HEK293 (cell line): ENCODE measurements around the gene MTX1.
A peak's percentile ranks its signal among the peaks of the same experiment; 100 is the strongest.

Source experiments
- BCL6B ChIP-seq: fragments of 450-650 bp; formaldehyde crosslinking; IDR thresholded peaks from 2 replicates; pipeline ENCODE4 v1.5.1; 2017; ENCODE audit warnings: missing biosample characterization, missing genetic modification characterization
- FEZF1 ChIP-seq: fragments of 450-650 bp; formaldehyde crosslinking; IDR thresholded peaks from 2 replicates; pipeline ENCODE4 v1.5.1; 2016; ENCODE audit warnings: missing biosample characterization, missing genetic modification characterization
- GLI2 ChIP-seq: fragments of 450-650 bp; formaldehyde crosslinking; IDR thresholded peaks from 2 replicates; pipeline ENCODE4; 2017; ENCODE audit warnings: missing biosample characterization, missing genetic modification characterization, low read depth, borderline replicate concordance
- HIC1 ChIP-seq: fragments of 450-650 bp; formaldehyde crosslinking; IDR thresholded peaks from 2 replicates; pipeline ENCODE4 v1.5.1; 2016; ENCODE audit warnings: missing biosample characterization, missing genetic modification characterization
- KLF10 ChIP-seq: fragments of 450-650 bp; IDR thresholded peaks from 2 replicates; pipeline ENCODE4 v1.5.1; 2018; ENCODE audit warnings: missing biosample characterization, mild to moderate bottlenecking, missing genetic modification characterization
- OSR2 ChIP-seq: fragments of 450-650 bp; formaldehyde crosslinking; IDR thresholded peaks from 2 replicates; pipeline ENCODE4 v1.5.1; 2016; ENCODE audit warnings: missing biosample characterization, missing genetic modification characterization
- ZBTB11 ChIP-seq: fragments of 450-650 bp; formaldehyde crosslinking; conservative IDR thresholded peaks from 2 replicates; pipeline ENCODE4 v1.5.1; 2016; ENCODE audit warnings: low read depth, missing biosample characterization, missing genetic modification characterization
- ZFP3 ChIP-seq: fragments of 450-650 bp; formaldehyde crosslinking; IDR thresholded peaks from 2 replicates; pipeline ENCODE4 v1.5.1; 2016; ENCODE audit warnings: low read depth, missing biosample characterization, missing genetic modification characterization
- ZFP41 ChIP-seq: fragments of 450-650 bp; formaldehyde crosslinking; IDR thresholded peaks from 2 replicates; pipeline ENCODE4 v1.5.1; 2016; ENCODE audit warnings: missing biosample characterization, missing genetic modification characterization, borderline replicate concordance
- ZNF138 ChIP-seq: fragments of 450-650 bp; formaldehyde crosslinking; IDR thresholded peaks from 2 replicates; pipeline ENCODE4 v1.5.1; 2016; ENCODE audit warnings: missing biosample characterization, missing genetic modification characterization, borderline replicate concordance
- ZNF19 ChIP-seq: fragments of 450-650 bp; formaldehyde crosslinking; IDR thresholded peaks from 2 replicates; pipeline ENCODE4; 2016; ENCODE audit warnings: missing biosample characterization, missing genetic modification characterization, low read depth
- ZNF2 ChIP-seq: fragments of 450-650 bp; formaldehyde crosslinking; IDR thresholded peaks from 2 replicates; pipeline ENCODE4 v1.5.1; 2016; ENCODE audit warnings: missing biosample characterization, missing genetic modification characterization
- ZNF26 ChIP-seq: fragments of 450-650 bp; formaldehyde crosslinking; IDR thresholded peaks from 2 replicates; pipeline ENCODE4 v1.5.1; 2016; ENCODE audit warnings: missing biosample characterization, missing genetic modification characterization
- ZNF280D ChIP-seq: fragments of 450-650 bp; formaldehyde crosslinking; IDR thresholded peaks from 2 replicates; pipeline ENCODE4 v1.5.1; 2016; ENCODE audit warnings: missing biosample characterization, missing genetic modification characterization
- ZNF423 ChIP-seq: fragments of 450-650 bp; formaldehyde crosslinking; IDR thresholded peaks from 2 replicates; pipeline ENCODE4 v1.5.1; 2016; ENCODE audit warnings: missing biosample characterization, missing genetic modification characterization
- ZNF426 ChIP-seq: fragments of 450-650 bp; formaldehyde crosslinking; IDR thresholded peaks from 2 replicates; pipeline ENCODE4 v1.5.1; 2017; ENCODE audit warnings: missing biosample characterization, missing genetic modification characterization, mild to moderate bottlenecking, inconsistent platforms, moderate library complexity
- ZNF521 ChIP-seq: fragments of 450-650 bp; formaldehyde crosslinking; IDR thresholded peaks from 2 replicates; pipeline ENCODE4 v1.5.1; 2017; ENCODE audit warnings: missing biosample characterization, mild to moderate bottlenecking, missing genetic modification characterization
- ZNF555 ChIP-seq: fragments of 450-650 bp; formaldehyde crosslinking; conservative IDR thresholded peaks from 2 replicates; pipeline ENCODE4 v1.5.1; 2017; ENCODE audit warnings: missing biosample characterization, mild to moderate bottlenecking, missing genetic modification characterization, inconsistent platforms
- ZNF560 ChIP-seq: fragments of 450-650 bp; formaldehyde crosslinking; IDR thresholded peaks from 2 replicates; pipeline ENCODE4 v1.5.1; 2017; ENCODE audit warnings: missing biosample characterization, missing genetic modification characterization, borderline replicate concordance
- ZNF629 ChIP-seq: fragments of 450-650 bp; formaldehyde crosslinking; IDR thresholded peaks from 2 replicates; pipeline ENCODE4 v1.5.1; 2017; ENCODE audit warnings: missing biosample characterization, missing genetic modification characterization
- ZNF639 ChIP-seq: fragments of 450-650 bp; formaldehyde crosslinking; IDR thresholded peaks from 2 replicates; pipeline ENCODE4 v1.5.1; 2016; ENCODE audit warnings: missing biosample characterization, missing genetic modification characterization
- ZNF776 ChIP-seq: fragments of 450-650 bp; formaldehyde crosslinking; IDR thresholded peaks from 2 replicates; pipeline ENCODE4 v1.5.0; 2017; ENCODE audit warnings: missing biosample characterization, missing genetic modification characterization, borderline replicate concordance
- ZNF785 ChIP-seq: fragments of 450-650 bp; formaldehyde crosslinking; IDR thresholded peaks from 2 replicates; pipeline ENCODE4 v1.5.1; 2016; ENCODE audit warnings: missing biosample characterization, missing genetic modification characterization
- ZSCAN18 ChIP-seq: fragments of 450-650 bp; formaldehyde crosslinking; IDR thresholded peaks from 2 replicates; pipeline ENCODE4 v1.5.1; 2016; ENCODE audit warnings: missing biosample characterization, missing genetic modification characterization

Gene MTX1

GRCh38 chr1:155206891-155207805 lies 1.3 kb upstream of the MTX1 start (continued):
- TF ChIP-seq ZNF280D (tag by site-specific recombination) (no peak), ZNF423 (tag by site-specific recombination) (no peak), ZNF521 (tag by site-specific recombination) (no peak), ZNF426 (tag by site-specific recombination) (no peak), ZNF639 (tag by site-specific recombination) (no peak), ZNF555 (tag by site-specific recombination) (no peak), FEZF1 (tag by site-specific recombination) (no peak), ZNF2 (peak; percentile 95), ZFP41 (tag by site-specific recombination) (no peak), BCL6B (tag by site-specific recombination) (no peak), HIC1 (0 out of 2 replicates have a peak, but pooled peaks have one; percentile 8), ZNF138 (tag by site-specific recombination) (no peak), GLI2 (tag by site-specific recombination) (no peak), ZSCAN18 (no peak), ZNF776 (tag by site-specific recombination) (no peak), ZNF26 (tag by site-specific recombination) (no peak), KLF10 (no peak), ZNF629 (tag by site-specific recombination) (peak; percentile 16; the same call in 1 of the 2 replicates), ZNF560 (tag by site-specific recombination) (no peak), ZFP3 (tag by site-specific recombination) (no peak), ZNF785 (tag by site-specific recombination) (no peak), ZNF19 (no peak), ZBTB11 (no peak), OSR2 (no peak)
